HG03097 (cell line): ENCODE results near the gene KLRK1.
A peak's percentile ranks its signal among the peaks of the same experiment; 100 is the strongest.
"Not testable (repeated sequence)": the region's sequence is repeated elsewhere in the genome, so short reads cannot be mapped to it uniquely, and the experiment has no call there.

ENCODE experiments used
- ATAC-seq: cut with Tn5 transposase; IDR thresholded peaks from one replicate; pipeline ENCODE4 v1.9.1; 2021; ENCODE audit not compliant: unreplicated experiment, low FRiP score

The KLRK1 gene

DNA sequence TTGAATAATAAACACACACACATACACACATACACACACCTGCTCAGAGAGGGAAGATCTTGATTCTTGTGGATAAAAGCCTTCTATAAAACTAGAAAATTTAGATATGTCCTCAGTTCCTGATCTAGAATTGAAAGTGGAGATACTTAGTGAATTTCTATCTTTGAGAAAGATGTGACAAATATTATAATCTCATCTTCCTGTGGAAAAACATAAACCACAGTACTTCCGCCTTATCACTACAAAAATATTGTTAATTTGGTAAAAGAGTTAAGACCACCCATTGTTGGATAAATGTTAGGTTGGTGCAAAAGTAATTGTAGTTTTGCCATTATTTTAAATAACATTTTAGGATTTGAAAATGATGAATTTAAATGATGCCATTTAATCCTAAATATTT lies at the start of gene KLRK1:
Gene KLRK1 (minus strand): TSS at position 138 of the 400 bp plus-strand sequence. CDS start 1,231 bp downstream, outside the sequence.
- no peak for ATAC-seq

GRCh38 chr12:10437601-10438000 lies 47.8 kb upstream of the KLRK1 start:
- not testable (repeated sequence) for ATAC-seq

- not testable (repeated sequence) for ATAC-seq
These were observed 46.0 kb upstream of the KLRK1 start, which contains the start of gene KLRC2 for GRCh38 chr12:10435816-10436215. TSS of gene KLRC2 (minus strand) at chr12:10436010. CDS start at chr12:10435986, 24 bp downstream.

DNA sequence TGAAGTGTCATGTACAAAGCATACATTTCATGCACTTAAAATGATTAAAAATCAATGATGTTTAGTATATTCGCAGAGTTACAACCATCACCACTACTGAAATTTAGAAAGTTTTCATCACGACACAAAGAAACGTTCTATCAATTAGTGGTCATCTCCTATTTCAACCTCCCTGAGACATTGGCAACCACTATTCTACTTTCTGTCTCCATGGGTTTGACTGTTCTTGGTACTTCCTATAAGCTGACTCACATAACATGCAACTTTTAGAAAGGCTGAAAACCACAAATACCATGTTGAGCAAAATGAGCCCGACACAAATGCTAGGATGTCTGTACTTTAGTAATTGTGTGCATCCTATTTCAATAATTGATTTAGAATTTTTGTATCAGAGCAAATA lies 40.8 kb upstream of the KLRK1 start:
- not testable (repeated sequence) for ATAC-seq

- not testable (repeated sequence) for ATAC-seq
These were observed 36.1 kb upstream of the KLRK1 start for GRCh38 chr12:10425938-10426337.

DNA sequence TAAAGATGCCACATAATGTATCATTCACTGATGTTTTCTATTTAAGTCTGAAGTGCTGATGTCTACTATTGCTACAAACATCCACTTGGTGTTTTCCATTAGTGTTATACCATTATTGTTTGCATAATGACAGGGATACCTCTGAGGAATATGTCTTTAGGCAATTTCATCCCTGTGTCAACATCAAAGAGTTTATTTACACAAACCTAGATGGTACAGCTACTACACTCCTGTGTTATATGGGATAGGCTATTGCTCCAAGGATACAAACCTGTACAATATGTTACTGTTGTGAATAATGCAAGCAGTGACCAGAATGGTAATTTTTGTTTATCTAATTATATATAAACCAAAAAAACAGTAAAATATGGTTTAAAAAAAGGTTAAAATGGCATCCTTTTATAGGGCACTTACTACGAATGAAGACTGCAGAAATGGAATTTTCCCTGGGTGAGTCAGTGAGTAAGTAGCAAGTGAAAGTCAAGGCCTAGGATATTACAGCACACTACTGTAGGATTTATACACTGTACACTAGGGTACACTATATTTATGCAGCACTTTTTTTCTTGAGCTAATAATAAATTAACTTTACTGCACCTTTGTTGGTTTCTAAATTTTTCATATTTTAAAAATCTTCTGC lies 34.5 kb upstream of the KLRK1 start:
- not testable (repeated sequence) for ATAC-seq

- ATAC-seq, result not testable (repeated sequence)
These were observed 32.3 kb upstream of the KLRK1 start for GRCh38 chr12:10422159-10422558.

DNA sequence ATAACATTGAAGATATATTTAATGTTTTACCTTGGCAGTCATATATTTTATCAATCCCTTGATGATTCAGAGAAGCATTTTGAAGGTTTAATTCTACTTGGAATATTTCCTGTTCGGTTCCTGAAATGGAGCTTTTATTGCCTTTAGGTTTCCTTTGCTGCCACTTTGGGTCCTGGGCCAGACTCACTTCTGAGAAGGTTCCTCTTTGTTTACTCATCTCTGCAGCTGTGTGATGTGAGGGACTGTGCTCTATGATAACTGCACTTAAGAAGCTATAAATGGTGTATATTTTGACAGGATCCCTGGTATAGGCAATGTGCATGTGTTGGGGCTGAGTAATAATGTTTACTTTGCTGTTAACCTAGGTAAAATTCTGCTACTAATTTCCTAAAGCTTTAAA lies 30.5 kb upstream of the KLRK1 start, which contains the start of gene KLRC3:
Gene KLRC3 (minus strand): TSS at position 262 of the 400 bp plus-strand sequence. CDS start 45 bp downstream, at position 217.
- not testable (repeated sequence) for ATAC-seq

DNA sequence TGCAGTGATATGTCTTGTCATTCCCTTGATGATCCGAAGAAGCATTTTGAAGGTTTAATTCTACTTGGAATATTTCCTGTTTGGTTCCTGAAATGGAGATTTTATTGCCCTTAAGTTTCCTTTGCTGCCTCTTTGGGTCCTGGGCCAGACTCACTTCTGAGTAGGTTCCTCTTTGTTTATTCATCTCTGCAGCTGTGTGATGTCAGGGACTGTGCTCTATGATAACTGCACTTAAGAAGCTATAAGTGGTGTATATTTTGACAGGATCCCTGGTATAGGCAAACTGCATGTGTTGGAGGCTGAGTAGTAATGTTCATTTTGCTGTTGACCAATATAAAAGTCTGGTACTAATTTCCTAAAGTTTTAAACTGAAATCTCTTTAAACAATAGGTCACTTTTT lies 19.6 kb upstream of the KLRK1 start, which contains the start of gene KLRC4:
Gene KLRC4 (minus strand): TSS at position 366 of the 400 bp plus-strand sequence. CDS start 182 bp downstream, at position 184.
- ATAC-seq, result no peak

DNA sequence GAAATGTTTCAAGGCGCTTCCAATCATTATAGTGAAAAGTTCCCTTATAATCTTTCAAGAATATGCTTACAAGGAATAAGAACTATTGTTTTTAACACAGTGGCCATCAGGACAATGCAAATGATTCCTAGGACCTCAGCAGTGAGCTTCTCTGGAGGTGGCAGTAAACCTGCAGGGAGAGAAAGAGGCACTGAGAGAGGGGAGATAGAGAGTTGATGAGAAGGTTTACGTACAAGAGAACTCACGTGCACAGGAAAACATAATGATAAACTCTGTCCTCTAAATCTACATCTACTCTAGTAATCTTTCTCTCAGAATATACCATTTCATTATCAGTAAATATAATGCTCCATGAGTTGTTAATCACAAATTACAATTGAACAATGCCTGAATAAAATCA lies 19.0 kb upstream of the KLRK1 start:
- ATAC-seq, result no peak

DNA sequence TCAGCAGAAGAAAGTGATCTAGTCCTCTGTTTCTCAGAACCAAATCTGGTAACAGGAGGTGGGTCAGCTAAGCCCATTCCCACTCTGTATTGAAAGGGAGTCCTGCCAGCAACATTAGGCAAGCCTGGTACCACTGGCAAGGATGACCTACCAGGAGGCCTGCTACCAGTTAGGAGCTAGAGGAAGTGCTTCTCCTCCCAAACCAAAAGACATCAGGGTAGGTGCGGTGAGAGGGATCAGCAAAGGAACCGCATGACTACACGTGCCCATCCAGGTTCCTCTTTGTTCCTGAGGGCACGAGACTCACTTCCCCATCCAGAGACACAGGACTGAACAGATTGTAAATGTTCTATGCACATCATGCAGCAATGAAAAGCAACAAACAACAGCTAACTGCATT lies 16.9 kb upstream of the KLRK1 start:
- no peak for ATAC-seq

DNA sequence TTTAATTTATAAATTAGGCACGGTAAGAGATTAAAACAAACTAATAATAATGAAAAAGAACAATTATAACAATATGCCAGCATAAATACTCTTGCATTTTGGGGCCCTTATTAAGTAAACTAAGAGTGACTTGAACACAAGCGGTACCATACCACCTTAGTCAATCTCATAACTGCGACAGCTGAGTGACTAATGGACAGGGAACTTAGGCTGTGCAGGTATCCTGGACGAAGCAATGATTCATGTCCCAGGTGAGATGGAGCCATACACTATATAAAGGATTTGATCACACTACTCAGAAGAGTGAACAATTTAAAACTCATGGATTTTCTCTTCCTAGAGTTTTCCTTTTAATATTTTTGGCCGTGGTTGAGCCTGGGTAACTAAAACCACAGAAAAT lies 15.5 kb upstream of the KLRK1 start:
- no peak for ATAC-seq

DNA sequence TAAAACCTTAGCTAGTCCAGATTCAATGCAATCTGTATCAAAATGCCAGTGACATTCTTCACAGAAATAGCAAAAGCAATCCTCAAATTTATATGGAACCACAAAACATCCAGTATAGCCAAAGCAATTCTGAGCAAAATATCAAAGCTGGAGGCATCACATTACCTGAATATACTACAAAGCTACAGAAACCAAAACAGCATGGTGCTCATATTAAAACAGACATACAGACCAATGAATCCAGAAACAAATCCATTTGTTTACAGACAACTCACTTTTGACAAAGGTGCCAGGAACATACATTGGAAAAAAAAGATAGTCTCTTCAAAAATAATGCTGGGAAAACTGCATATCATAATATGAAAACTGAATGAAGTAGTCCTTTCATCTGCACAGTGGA lies 15.0 kb upstream of the KLRK1 start:
- ATAC-seq, result no peak

DNA sequence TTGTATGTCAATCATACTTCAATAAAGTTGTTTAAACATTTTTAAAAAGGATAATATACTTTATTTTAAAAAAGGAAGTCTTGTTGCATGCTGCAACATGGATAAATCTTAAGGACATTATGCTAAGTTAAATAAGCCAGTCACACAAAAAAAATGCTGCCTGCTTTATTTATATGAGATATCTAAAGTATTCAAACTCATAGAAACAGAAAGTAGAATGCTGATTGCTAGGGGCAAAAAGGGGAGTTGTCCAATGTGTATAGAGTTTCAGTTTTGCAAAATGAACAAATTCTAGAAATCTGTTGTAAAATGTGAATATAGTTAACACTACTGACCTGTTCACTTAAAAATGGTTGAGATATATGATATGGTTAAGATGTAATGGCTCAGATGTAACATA lies 11.0 kb upstream of the KLRK1 start:
- no peak for ATAC-seq

- no peak for ATAC-seq
These were observed 8.3 kb upstream of the KLRK1 start for GRCh38 chr12:10398168-10398567.

DNA sequence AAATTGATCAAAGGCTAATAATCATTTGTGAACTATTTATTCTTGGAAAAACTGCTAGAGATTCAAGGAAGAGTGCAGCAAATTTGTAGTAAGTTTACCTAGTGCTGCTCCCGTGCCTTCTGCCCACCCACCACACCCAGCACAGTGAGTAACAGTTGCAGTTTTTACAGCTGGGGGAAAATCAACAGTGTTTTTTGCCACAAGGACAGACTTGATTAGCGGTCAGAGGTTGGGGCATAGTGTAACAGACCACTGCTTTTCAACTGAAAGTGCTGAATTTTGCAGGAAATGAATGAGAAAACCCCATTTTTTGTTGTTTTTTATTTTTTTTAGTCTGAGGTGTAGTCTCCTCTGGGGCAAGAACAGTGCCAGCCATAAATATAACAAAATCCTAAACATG lies 7.5 kb upstream of the KLRK1 start:
- no peak for ATAC-seq

DNA sequence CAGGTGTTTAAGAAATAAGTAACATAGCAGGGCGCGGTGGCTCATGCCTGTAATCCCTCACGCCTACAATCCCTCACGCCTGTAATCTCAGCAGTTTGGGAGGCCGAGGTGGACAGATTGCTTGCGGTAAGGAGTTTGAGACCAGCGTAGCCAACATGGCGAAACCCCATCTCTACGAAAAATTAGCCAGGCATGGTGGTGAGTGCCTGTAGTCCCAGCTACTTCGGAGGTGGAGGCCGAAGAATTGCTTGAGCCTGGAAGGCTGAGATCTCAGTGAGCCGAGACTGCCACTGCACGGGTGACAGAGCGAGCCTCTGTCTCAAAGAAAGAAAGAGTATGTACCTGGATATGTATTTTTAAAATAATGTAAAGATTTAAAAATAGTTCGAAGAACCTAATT lies 6.3 kb upstream of the KLRK1 start:
- not testable (repeated sequence) for ATAC-seq

DNA sequence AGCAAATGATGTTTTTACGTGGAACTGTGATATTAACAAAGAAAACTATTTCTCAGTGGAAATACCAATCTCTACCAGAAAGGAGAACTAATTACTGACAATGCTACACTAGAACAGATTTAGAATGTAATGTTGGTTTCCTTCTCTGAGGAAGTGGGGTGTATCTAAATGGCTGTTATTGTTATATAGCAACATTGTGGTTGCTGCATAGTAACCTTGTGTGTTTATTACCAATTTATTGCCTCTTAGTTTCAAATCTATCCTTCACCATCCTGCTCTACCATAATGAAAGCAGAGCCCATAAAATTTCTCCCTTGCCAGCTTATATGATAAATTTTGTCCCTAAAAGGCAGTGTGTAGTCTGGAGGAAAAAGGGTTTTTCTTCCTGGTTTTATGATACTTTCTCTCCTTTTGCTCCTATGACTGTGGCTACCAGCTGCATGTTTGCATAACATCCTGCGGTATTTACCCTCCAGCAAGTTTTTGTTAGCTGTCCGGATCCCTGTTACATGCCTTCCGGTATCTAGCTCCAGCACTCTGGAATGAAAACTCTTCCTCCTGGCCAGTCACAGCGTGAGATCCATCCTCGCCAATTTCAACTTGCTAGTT lies 5.7 kb upstream of the KLRK1 start:
- peak; percentile 52 for ATAC-seq

GRCh38 chr12:10394531-10395152 lies 4.8 kb upstream of the KLRK1 start:
- not testable (repeated sequence) for ATAC-seq

DNA sequence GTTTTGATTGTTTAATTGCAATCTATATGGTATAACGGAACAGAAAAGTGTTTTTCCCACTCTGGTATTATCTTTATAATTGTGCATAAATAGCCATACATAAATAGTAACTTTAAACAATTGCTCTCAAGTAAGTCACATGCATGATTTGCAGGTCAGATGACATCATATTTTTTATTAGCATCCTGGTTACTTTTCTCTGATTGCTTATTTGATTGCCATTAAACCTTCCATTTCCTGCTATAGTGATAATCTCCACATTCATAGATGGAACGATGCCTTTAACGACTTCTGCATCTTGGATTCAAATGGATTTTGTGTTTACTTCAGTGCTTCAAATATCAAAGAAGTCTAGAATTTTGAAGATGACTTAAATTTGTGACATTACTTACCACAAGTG lies 3.5 kb upstream of the KLRK1 start:
- ATAC-seq, result no peak

DNA sequence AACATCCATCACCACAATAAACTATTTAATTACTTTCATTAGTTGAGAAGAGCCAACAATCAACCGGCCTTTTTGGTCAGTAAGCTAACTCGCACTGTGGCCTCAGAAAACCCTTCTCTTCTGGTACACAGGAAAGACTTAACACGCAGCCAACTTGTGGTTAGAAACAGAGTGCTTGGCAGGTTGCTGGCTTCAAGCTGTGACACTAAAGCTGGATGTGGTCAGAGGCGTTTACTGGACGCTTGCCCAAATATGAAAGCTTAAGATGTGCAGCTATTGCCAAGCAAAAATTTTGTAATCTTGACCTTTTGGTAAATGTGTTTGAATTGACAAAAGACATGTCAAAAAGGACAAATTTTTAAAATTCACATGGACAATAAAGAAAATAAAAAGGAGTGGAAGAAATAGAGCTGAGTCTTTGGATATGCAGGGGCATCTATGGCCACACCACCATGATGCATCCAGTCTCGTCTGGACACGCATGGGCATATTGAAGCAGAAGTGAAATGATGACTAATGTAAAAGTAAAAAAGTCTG lies 2.6 kb upstream of the KLRK1 start:
- ATAC-seq, result peak; percentile 72
